HG02610 (cell line): ENCODE results near the gene BCL2.

Experiments used
- ATAC-seq: cut with Tn5 transposase; IDR thresholded peaks from one replicate; pipeline ENCODE4 v1.9.1; 2021; ENCODE audit warnings: mild to moderate bottlenecking, moderate library complexity; ENCODE audit not compliant: unreplicated experiment

BCL2 gene

GRCh38 chr18:63262369-63263335 lies 56.9 kb downstream of the BCL2 start:
- no peak for ATAC-seq

GRCh38 chr18:63261029-63261428 lies 58.5 kb downstream of the BCL2 start:
- no peak for ATAC-seq

GRCh38 chr18:63260380-63260754 lies 59.2 kb downstream of the BCL2 start:
- ATAC-seq, result no peak

GRCh38 chr18:63259567-63260379 lies 59.8 kb downstream of the BCL2 start:
- no peak for ATAC-seq

GRCh38 chr18:63258749-63259566 lies 60.6 kb downstream of the BCL2 start:
- no peak for ATAC-seq

- ATAC-seq, result peak; percentile 42
These were observed 62.1 kb downstream of the BCL2 start for GRCh38 chr18:63257453-63257852.

GRCh38 chr18:63255435-63255834 lies 64.1 kb downstream of the BCL2 start:
- peak; percentile 63 for ATAC-seq

- peak; percentile 30 for ATAC-seq
These were observed 64.7 kb downstream of the BCL2 start for GRCh38 chr18:63254716-63255399.

- no peak for ATAC-seq
These were observed 65.9 kb downstream of the BCL2 start for GRCh38 chr18:63253428-63254372.

GRCh38 chr18:63253014-63253413 lies 66.6 kb downstream of the BCL2 start:
- no peak for ATAC-seq

- ATAC-seq, result no peak
These were observed 69.8 kb downstream of the BCL2 start for GRCh38 chr18:63249771-63250170.

- ATAC-seq, result no peak
These were observed 71.6 kb downstream of the BCL2 start for GRCh38 chr18:63247926-63248325.

GRCh38 chr18:63247506-63247905 lies 72.1 kb downstream of the BCL2 start:
- ATAC-seq, result no peak

- ATAC-seq, result no peak
These were observed 74.0 kb downstream of the BCL2 start for GRCh38 chr18:63245600-63245999.

GRCh38 chr18:63244607-63245006 lies 75.0 kb downstream of the BCL2 start:
- no peak for ATAC-seq

- ATAC-seq, result no peak
These were observed 77.8 kb downstream of the BCL2 start for GRCh38 chr18:63241760-63242159.

- ATAC-seq, result no peak
These were observed 78.3 kb downstream of the BCL2 start for GRCh38 chr18:63241317-63241712.

GRCh38 chr18:63240531-63241316 lies 78.8 kb downstream of the BCL2 start:
- no peak for ATAC-seq

- no peak for ATAC-seq
These were observed 80.9 kb downstream of the BCL2 start for GRCh38 chr18:63238693-63239075.
